ENCODE results near the gene CIART.

The CIART gene

GRCh38 chr1:150321826-150322166 lies 39.4 kb downstream of the CIART start:
- H3K36me3 ChIP-seq (ENCODE audit: control insufficient read depth, insufficient read depth, low read length, severe bottlenecking): peaks cover 22% of the 10 kb centered on the region
- no peaks in the 10 kb centered on the region for H3K9me3 ChIP-seq (ENCODE audit: control insufficient read depth, low read length)
- H3K9ac ChIP-seq (ENCODE audit: low read length): peak overlapping the region; percentile 95
- peak overlapping the region; percentile 88 for H3K4me3 ChIP-seq (ENCODE audit: low read length)
- no peaks in the 10 kb centered on the region for H3K27me3 ChIP-seq (replicated peaks; ENCODE audit: control insufficient read depth, insufficient read depth, low read length)
- no peak for DNase-seq (ENCODE audit: low read depth)
- peaks cover 7% of the 10 kb centered on the region for H3K4me1 ChIP-seq (ENCODE audit: control insufficient read depth, insufficient read depth, low read length)

GRCh38 chr1:150322310-150322709 lies 40.0 kb downstream of the CIART start:
- Histone ChIP-seq H3K27me3 (replicated peaks; ENCODE audit: control insufficient read depth, insufficient read depth, low read length) (no peaks in the 10 kb centered on the region), H3K36me3 (ENCODE audit: control insufficient read depth, insufficient read depth, low read length, severe bottlenecking) (peaks cover 27% of the 10 kb centered on the region), H3K9ac (ENCODE audit: low read length) (peak overlapping the region; percentile 95), H3K9me3 (ENCODE audit: control insufficient read depth, low read length) (no peaks in the 10 kb centered on the region), H3K4me1 (ENCODE audit: control insufficient read depth, insufficient read depth, low read length) (peaks cover 7% of the 10 kb centered on the region), H3K4me3 (ENCODE audit: low read length) (peak overlapping the region; percentile 88)
- peak; percentile 26 for DNase-seq (ENCODE audit: low read depth)

DNA sequence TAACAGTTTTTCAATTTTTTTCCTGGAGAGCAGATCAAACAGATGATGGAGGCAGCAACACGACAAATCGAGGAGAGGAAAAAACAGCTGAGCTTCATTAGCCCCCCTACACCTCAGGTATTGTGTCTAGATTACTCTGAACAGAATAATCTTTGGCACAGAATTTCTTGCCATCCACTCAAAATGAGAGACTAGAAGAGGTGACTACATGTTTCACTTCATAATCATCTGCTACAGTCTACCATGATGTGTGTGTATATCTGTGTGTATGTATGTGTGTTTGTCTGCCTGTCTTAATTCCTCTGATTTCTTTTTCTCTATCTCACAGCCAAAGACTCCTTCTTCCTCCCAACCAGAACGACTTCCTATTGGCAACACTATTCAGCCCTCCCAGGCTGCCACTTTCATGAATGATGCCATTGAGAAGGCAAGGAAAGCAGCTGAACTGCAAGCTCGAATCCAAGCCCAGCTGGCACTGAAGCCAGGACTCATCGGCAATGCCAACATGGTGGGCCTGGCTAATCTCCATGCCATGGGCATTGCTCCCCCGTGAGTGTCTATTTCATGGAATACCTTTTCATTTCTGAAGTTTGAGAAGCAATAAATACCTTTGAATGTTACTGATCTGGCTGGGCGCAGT lies 50.4 kb downstream of the CIART start:
- DNase-seq (ENCODE audit: low read depth): no peak
- Histone ChIP-seq H3K36me3 (ENCODE audit: control insufficient read depth, insufficient read depth, low read length, severe bottlenecking) (peaks cover 83% of the 10 kb centered on the region), H3K4me3 (ENCODE audit: low read length) (no peak overlapping the region), H3K4me1 (ENCODE audit: control insufficient read depth, insufficient read depth, low read length) (no peaks in the 10 kb centered on the region), H3K9ac (ENCODE audit: low read length) (no peak overlapping the region), H3K9me3 (ENCODE audit: control insufficient read depth, low read length) (no peaks in the 10 kb centered on the region), H3K27me3 (replicated peaks; ENCODE audit: control insufficient read depth, insufficient read depth, low read length) (no peaks in the 10 kb centered on the region)
